ENCODE measurements around the gene CDH22.

GRCh38 chr20:46261456-46262253 lies 46.6 kb downstream of the CDH22 start:
- TF ChIP-seq CTCF (conservative IDR thresholded peaks at IDR 0.05 in 1 of 2, IDR thresholded peaks at IDR 0.05 in 1 of 2; ENCODE audit: low read depth in 1 of 2, low read length in 2 of 2) = no peak
- TF ChIP-seq EZH2 (IDR thresholded peaks at IDR 0.05; ENCODE audit: low read length, missing control alignments) = no peak
